GM13977 (cell line): ENCODE data around the gene CHST3.
A peak's percentile ranks its signal among the peaks of the same experiment; 100 is the strongest.
"Not testable (repeated sequence)": the region's sequence is repeated elsewhere in the genome, so short reads cannot be mapped to it uniquely, and the experiment has no call there.

ENCODE experiments used
- DNase-seq: peaks from one replicate; pipeline ENCODE4 v3.0.0; 2012; ENCODE audit warnings: low spot score
- CTCF ChIP-seq: IDR thresholded peaks from 2 replicates; pipeline ENCODE4 v1.5.1; 2012; ENCODE audit warnings: mild to moderate bottlenecking, control low read depth; ENCODE audit not compliant: insufficient read depth; ENCODE audit errors: extremely low read depth, missing control alignments
- in situ Hi-C: fragments of 300-500 bp; cut with MboI; formaldehyde crosslinking; loops from one replicate; pipeline ENCODE4 v1.12.0; 2022; ENCODE audit warnings: low sequenced_read_pairs, low pct_unique_long_range_greater_than_20kb, mixed read lengths, inconsistent platforms; ENCODE audit not compliant: unreplicated experiment

CHST3 gene

GRCh38 chr10:71982269-71983178 is 18.3 kb downstream of the CHST3 start:
- in situ Hi-C loops, result no loop called here
- peak; percentile 8 for TF ChIP-seq CTCF
- DNase-seq, result no peak

GRCh38 chr10:71984126-71984808 is 20.1 kb downstream of the CHST3 start:
- in situ Hi-C loops, result no loop called here
- DNase-seq, result no peak
- no peak for TF ChIP-seq CTCF

- TF ChIP-seq CTCF, result no peak
- in situ Hi-C loops, result no loop called here
- no peak for DNase-seq
Observed at GRCh38 chr10:71984809-71985388, 20.7 kb downstream of the CHST3 start.

GRCh38 chr10:71985542-71986250 is 21.5 kb downstream of the CHST3 start:
- DNase-seq, result peak; percentile 66
- in situ Hi-C loops, result no loop called here
- TF ChIP-seq CTCF, result no peak

- in situ Hi-C loops, DNase-seq: not testable (repeated sequence)
Observed at GRCh38 chr10:71988895-71989294, 24.7 kb downstream of the CHST3 start.

- in situ Hi-C loops, result no loop called here
- no peak for TF ChIP-seq CTCF
- no peak for DNase-seq
Observed at GRCh38 chr10:71989661-71990454, 25.7 kb downstream of the CHST3 start.
